AG09319 (cell line): ENCODE results near the gene C5orf24.

Experiments used
- DNase-seq: peaks from one replicate; pipeline ENCODE4 v3.0.0-alpha.2; 2010; ENCODE audit warnings: low read depth; ENCODE audit errors: extremely low read depth
- TF ChIP-seq, protein P1 (sequence below): IDR thresholded peaks from 2 replicates; pipeline ENCODE4 v1.5.1; 2011; ENCODE audit warnings: low read depth, mild to moderate bottlenecking, inconsistent platforms, low read length, moderate library complexity

C5orf24 gene

DNA sequence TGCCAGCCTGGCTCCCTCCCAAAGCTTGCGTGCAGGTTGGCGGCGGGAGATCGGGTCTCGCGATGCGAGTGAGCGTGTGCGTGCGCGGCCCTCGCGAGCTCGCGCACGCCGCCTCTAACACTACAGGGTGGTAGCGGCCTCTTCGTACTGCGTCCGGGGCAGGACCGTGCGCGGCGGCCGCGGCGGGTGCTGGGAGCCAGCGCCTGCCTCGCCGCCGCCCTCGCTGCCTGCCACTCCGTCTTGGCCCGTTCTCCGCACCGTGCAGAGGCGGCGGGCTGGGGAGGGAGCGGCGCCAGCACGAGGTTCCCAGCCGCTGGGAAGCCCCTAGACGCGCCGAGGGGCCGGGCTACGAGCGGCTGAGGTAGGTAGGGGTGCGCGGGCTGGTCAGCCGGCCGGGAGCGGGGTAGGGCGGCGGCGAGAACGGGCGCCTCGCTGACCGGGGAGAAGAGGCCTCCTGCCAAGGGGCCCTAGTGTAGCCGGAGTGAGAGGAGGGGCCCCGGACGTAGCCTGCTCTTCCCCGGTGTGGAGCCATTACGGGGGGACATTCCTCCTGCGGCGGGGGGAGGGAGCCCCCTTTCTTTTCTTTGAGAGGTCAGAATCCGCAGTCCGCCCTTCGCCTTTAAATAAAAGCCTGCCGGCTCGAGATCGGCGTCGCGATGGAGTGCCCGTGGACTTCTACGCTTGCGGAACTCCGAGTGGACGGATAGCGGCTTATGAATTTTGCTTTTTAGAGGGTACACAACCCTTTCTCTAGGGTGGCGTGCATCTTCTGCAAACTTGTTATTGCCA, at the start of gene C5orf24:
Gene C5orf24 (plus strand): TSS at position 117 of the 789 bp plus-strand sequence. CDS start 8,933 bp downstream, outside the sequence.
- TF ChIP-seq, protein P1, sequence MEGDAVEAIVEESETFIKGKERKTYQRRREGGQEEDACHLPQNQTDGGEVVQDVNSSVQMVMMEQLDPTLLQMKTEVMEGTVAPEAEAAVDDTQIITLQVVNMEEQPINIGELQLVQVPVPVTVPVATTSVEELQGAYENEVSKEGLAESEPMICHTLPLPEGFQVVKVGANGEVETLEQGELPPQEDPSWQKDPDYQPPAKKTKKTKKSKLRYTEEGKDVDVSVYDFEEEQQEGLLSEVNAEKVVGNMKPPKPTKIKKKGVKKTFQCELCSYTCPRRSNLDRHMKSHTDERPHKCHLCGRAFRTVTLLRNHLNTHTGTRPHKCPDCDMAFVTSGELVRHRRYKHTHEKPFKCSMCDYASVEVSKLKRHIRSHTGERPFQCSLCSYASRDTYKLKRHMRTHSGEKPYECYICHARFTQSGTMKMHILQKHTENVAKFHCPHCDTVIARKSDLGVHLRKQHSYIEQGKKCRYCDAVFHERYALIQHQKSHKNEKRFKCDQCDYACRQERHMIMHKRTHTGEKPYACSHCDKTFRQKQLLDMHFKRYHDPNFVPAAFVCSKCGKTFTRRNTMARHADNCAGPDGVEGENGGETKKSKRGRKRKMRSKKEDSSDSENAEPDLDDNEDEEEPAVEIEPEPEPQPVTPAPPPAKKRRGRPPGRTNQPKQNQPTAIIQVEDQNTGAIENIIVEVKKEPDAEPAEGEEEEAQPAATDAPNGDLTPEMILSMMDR, result no peak
- peak; percentile 94 for DNase-seq

GRCh38 chr5:134798468-134798867, 47.3 kb upstream of the C5orf24 start:
- DNase-seq, result no peak
- TF ChIP-seq, protein P1, result no peak

- no peak for DNase-seq
- TF ChIP-seq, protein P1, result no peak
These were observed 41.9 kb upstream of the C5orf24 start for GRCh38 chr5:134803821-134804220.

- TF ChIP-seq, protein P1, result no peak
- DNase-seq, result no peak
These were observed 32.4 kb upstream of the C5orf24 start for GRCh38 chr5:134813407-134813806.

DNA sequence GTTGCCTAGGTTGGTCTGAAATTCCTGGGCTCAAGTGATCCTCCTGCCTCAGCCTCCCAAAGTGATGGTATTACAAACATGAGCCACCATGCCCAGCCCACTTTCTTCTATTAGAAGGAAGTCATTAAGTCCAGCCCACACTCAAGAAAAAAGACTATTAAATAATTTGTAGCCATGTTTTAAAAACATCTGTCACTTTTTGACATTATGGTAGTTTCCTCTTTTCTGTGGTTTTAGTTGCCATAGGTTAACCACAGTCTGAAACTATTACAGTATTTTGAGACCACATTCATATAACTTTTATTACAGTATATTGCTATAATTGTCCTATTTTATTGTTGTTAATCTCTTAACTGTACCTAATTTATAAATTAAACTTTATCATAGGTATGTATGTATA, 31.9 kb upstream of the C5orf24 start:
- DNase-seq, result no peak
- TF ChIP-seq, protein P1, result no peak

GRCh38 chr5:134817006-134817405, 28.8 kb upstream of the C5orf24 start:
- DNase-seq, result no peak
- TF ChIP-seq, protein P1, result no peak

DNA sequence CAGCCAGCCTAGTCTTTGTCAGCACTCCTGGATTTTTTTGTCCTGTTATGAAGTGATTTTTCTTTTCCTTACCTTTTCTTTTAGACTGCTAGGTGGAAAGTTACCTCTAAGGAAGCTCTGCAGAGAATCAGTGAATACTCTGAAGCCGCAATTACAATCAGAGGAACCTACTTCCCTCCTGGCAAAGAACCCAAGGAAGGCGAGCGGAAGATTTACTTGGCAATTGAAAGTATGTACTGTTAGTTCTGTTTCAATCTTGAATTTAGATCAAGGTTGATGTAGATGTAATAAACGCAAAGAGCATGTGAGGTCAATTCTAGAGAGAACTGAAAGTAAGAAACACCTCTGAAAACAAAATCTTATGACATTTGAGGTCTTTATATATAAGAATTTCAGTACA, 27.0 kb upstream of the C5orf24 start:
- TF ChIP-seq, protein P1, result no peak

More for the DNA sequence above, 27.0 kb upstream of the C5orf24 start:
- no peak for DNase-seq
